IMR-90 (cell line): ENCODE data around the gene C2orf69.

ENCODE experiments used
- BHLHE40 ChIP-seq: fragments of 150-350 bp; IDR thresholded peaks from 2 replicates; pipeline ENCODE4 v1.6.1; 2016; ENCODE audit warnings: mild to moderate bottlenecking, low read depth, low read length
- POLR2A ChIP-seq: IDR thresholded peaks from 2 replicates; pipeline ENCODE4 v1.6.1; 2012; ENCODE audit warnings: mild to moderate bottlenecking, low read depth, low read length
- RAD21 ChIP-seq: IDR thresholded peaks from 2 replicates; pipeline ENCODE4 v1.6.1; 2012; ENCODE audit warnings: low read length, improper control_type of control experiment
- TF ChIP-seq, protein P1 (sequence below): conservative IDR thresholded peaks from 2 replicates; pipeline ENCODE4 v1.5.1; 2012; ENCODE audit warnings: mild to moderate bottlenecking, low read depth, low read length, improper control_type of control experiment

DNA sequence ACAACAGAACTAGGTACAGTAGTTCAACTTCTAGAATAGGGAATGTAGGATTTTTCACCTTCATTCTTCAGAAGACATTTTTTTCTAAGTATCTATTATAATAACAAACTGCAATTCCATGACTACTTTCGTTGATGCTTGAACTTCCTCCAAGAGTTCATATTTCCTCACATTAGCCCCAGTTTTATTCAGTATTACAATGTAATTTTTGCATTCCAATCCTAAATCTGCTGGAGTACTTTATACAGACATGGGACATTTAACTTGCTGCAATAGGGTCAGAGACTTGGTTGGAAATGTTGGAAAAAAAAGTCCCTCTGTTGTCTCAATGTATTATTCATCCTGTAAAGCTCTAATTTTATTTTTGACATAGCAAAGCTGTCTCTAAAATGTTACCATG is 40.5 kb upstream of the C2orf69 start:
- TF ChIP-seq, protein P1, sequence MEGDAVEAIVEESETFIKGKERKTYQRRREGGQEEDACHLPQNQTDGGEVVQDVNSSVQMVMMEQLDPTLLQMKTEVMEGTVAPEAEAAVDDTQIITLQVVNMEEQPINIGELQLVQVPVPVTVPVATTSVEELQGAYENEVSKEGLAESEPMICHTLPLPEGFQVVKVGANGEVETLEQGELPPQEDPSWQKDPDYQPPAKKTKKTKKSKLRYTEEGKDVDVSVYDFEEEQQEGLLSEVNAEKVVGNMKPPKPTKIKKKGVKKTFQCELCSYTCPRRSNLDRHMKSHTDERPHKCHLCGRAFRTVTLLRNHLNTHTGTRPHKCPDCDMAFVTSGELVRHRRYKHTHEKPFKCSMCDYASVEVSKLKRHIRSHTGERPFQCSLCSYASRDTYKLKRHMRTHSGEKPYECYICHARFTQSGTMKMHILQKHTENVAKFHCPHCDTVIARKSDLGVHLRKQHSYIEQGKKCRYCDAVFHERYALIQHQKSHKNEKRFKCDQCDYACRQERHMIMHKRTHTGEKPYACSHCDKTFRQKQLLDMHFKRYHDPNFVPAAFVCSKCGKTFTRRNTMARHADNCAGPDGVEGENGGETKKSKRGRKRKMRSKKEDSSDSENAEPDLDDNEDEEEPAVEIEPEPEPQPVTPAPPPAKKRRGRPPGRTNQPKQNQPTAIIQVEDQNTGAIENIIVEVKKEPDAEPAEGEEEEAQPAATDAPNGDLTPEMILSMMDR: no peak
- TF ChIP-seq RAD21 (no peak), BHLHE40 (no peak), POLR2A (no peak)
